Spleen (tissue), 11 donors: ENCODE results near the gene RHOB. TPM values are rescaled to one million over a fixed set of nuclear protein-coding genes. Genes with fewer than 3 reads are reported as not detected.
A peak's percentile ranks its signal among the peaks of the same experiment; 100 is the strongest.

ENCODE experiments used
- DNase-seq: peaks from one replicate; pipeline ENCODE4 v3.0.0-alpha.2; 2020
- H3K27ac ChIP-seq, 8 donors: fragments of 200-600 bp; sonication (generic) in 7 of 8; 1 replicate in 4 of 8; 2 replicates in 4 of 8; pipeline versions ENCODE4 v1.5.0 to v1.8.0; 2016 to 2021; ENCODE audit warnings: inconsistent platforms in 4 of 8, mild to moderate bottlenecking in 4 of 8, moderate library complexity in 1 of 8
- H3K27me3 ChIP-seq, 7 donors: fragments of 200-600 bp; sonication (generic) in 6 of 7; replicated peaks in 1 of 7; 1 replicate in 4 of 7; 2 replicates in 3 of 7; pipeline versions ENCODE4 v1.5.0 to v1.8.0; 2016 to 2021; ENCODE audit warnings: inconsistent platforms in 3 of 7, mild to moderate bottlenecking in 1 of 7
- H3K36me3 ChIP-seq, 6 donors: fragments of 200-600 bp; sonication (generic) in 5 of 6; 1 replicate in 4 of 6; 2 replicates in 2 of 6; pipeline versions ENCODE4 v1.5.0 to v1.8.0; 2016 to 2021; ENCODE audit warnings: inconsistent platforms in 2 of 6
- H3K4me1 ChIP-seq, 6 donors: fragments of 200-600 bp; sonication (generic) in 5 of 6; 1 replicate in 3 of 6; 2 replicates in 3 of 6; pipeline versions ENCODE4 v1.5.0 to v1.8.0; 2016 to 2021; ENCODE audit warnings: inconsistent platforms in 3 of 6
- H3K4me3 ChIP-seq, 8 donors: fragments of 200-600 bp; sonication (generic) in 7 of 8; 1 replicate in 4 of 8; 2 replicates in 4 of 8; pipeline versions ENCODE4 v1.5.0 to v1.8.0; 2016 to 2021; ENCODE audit warnings: inconsistent platforms in 4 of 8, mild to moderate bottlenecking in 4 of 8, moderate library complexity in 2 of 8
- H3K9me3 ChIP-seq, 8 donors: fragments of 200-600 bp; sonication (generic) in 7 of 8; 1 replicate in 4 of 8; 2 replicates in 4 of 8; pipeline versions ENCODE4 v1.5.0 to v1.8.0; 2016 to 2021; ENCODE audit warnings: inconsistent platforms in 4 of 8
- CTCF ChIP-seq, 11 experiments: fragments of 200-600 bp in 7 of 11; fragments of 450-650 bp in 4 of 11; sonication (generic) in 4 of 11; IDR thresholded peaks in 8 of 11; conservative IDR thresholded peaks in 3 of 11; 1 replicate in 7 of 11; 2 replicates in 4 of 11; pipeline versions ENCODE4 v1.4.0 to v1.8.0; 2016 to 2021; ENCODE audit warnings: antibody characterized with exemption in 11 of 11, inconsistent platforms in 4 of 11, mild to moderate bottlenecking in 1 of 11
- POLR2A ChIP-seq, 3 donors: fragments of 450-650 bp; IDR thresholded peaks; one replicate each; pipeline ENCODE4 v1.5.1; 2017; ENCODE audit warnings: antibody characterized with exemption in 3 of 3, mild to moderate bottlenecking in 1 of 3
- POLR2AphosphoS5 ChIP-seq, 3 donors: sonication (generic); formaldehyde crosslinking; IDR thresholded peaks; one replicate each; pipeline ENCODE4 v1.5.1; 2017; ENCODE audit warnings: antibody characterized with exemption in 3 of 3
- WGBS, 5 donors: extraction: QIAGEN DNeasy Blood & Tissue Kit in 3 of 5; methylation state at CpG; one replicate each; pipeline versions ENCODE4 v1.1.5 to v1.1.7; 2013 to 2018; 5-methylcytosine and 5-hydroxymethylcytosine counted together
- intact Hi-C: fragments of 100-400 bp; cut with DNase I; formaldehyde crosslinking; loops from one replicate; pipeline ENCODE4 v1.15.0; 2023; ENCODE audit warnings: low total_unique reads
- polyA plus RNA-seq, 3 donors: library from polyadenylated mRNA; stranded (reverse); fragments of 200-250 nt; gene quantifications; one replicate each; pipeline ENCODE4 v1.2.1, GENCODE V29; 2013
- total RNA-seq, 7 donors: library from RNA; depleted of rRNA in 3 of 7; stranded (reverse); fragments of >200 nt in 3 of 7; fragmentation: NEBNext Ultra II Directional in 4 of 7; extraction: Animal tissue kit (Norgen Biotek cat#: 25700) in 4 of 7; gene quantifications; one replicate each; pipeline versions ENCODE4 v1.1.0 to v1.2.1, GENCODE V29; 2016 to 2021
- donor health status: healthy with polysubstance abuse.
- donor health status: DM: no; HTN: no; CAD: no; lungs with moderate emphysema.
- donor health status: DM: no; HTN: no; CAD: no.
- donor health status: Bipolar disorder and iron deficiency.
- donor health status: healthy.
- donor health status: DM: no; HTN: no; CAD: no.
- donor health status: DM: yes; HTN: yes; CAD: no.

Gene RHOB
- total and polyA plus RNA-seq, 10 donors, result 32.6 to 309 (median 158) TPM

- Histone ChIP-seq H3K27ac (no peak overlapping the region), H3K4me1 (peaks cover 20 to 59% (median 44%) of the 10 kb centered on the region in 6 donors), H3K27me3 (no peaks in the 10 kb centered on the region), H3K4me3 (no peak overlapping the region), H3K9me3 (no peaks in the 10 kb centered on the region), H3K36me3 (no peaks in the 10 kb centered on the region)
- no peak for TF ChIP-seq POLR2A (IDR thresholded peaks at IDR 0.05)
- no peak for TF ChIP-seq POLR2AphosphoS5 (IDR thresholded peaks at IDR 0.05)
- TF ChIP-seq CTCF (IDR thresholded peaks at IDR 0.05 in 8 of 11, conservative IDR thresholded peaks at IDR 0.05 in 3 of 11), result no peak
- intact Hi-C loops, result no loop called here
- WGBS, 5 donors, result 84 to 95% (median 91%) methylated on average over 8 to 10 of the region's 10 CpGs
- DNase-seq, result no peak
Measured at GRCh38 chr2:20427931-20428526, 18.8 kb upstream of the RHOB start.

- WGBS, 5 donors, result 90 to 94% (median 93%) methylated on average over 11 of the region's 11 CpGs
- Histone ChIP-seq H3K27ac (peak overlapping the region in 4 of 8 donors; percentile 56 to 71 (median 62)), H3K4me1 (peaks cover 16 to 50% (median 35%) of the 10 kb centered on the region in 6 donors), H3K4me3 (no peak overlapping the region), H3K27me3 (no peaks in the 10 kb centered on the region), H3K9me3 (no peaks in the 10 kb centered on the region), H3K36me3 (no peaks in the 10 kb centered on the region)
- intact Hi-C loops, result no loop called here
- DNase-seq, result no peak
- no peak for TF ChIP-seq CTCF (IDR thresholded peaks at IDR 0.05 in 8 of 11, conservative IDR thresholded peaks at IDR 0.05 in 3 of 11)
- no peak for TF ChIP-seq POLR2A (IDR thresholded peaks at IDR 0.05)
- no peak for TF ChIP-seq POLR2AphosphoS5 (IDR thresholded peaks at IDR 0.05)
Measured at GRCh38 chr2:20428717-20429490, 18.0 kb upstream of the RHOB start.

GRCh38 chr2:20429528-20429927 lies 17.3 kb upstream of the RHOB start:
- no peak for DNase-seq
- intact Hi-C loops, result no loop called here
- H3K27me3 ChIP-seq, result no peaks in the 10 kb centered on the region
- TF ChIP-seq POLR2A (IDR thresholded peaks at IDR 0.05) (no peak), POLR2AphosphoS5 (IDR thresholded peaks at IDR 0.05) (no peak), CTCF (IDR thresholded peaks at IDR 0.05 in 8 of 11, conservative IDR thresholded peaks at IDR 0.05 in 3 of 11) (no peak)
- 38 to 76% (median 52%) methylated on average over 1 of the region's 1 CpG for WGBS, 5 donors
- H3K9me3 ChIP-seq, result no peaks in the 10 kb centered on the region
- H3K27ac ChIP-seq, result peak overlapping the region in 5 of 8 donors; percentile 33 to 71 (median 57)
- H3K4me3 ChIP-seq, result no peak overlapping the region
- no peaks in the 10 kb centered on the region for H3K36me3 ChIP-seq
- peaks cover 11 to 44% (median 29%) of the 10 kb centered on the region in 6 donors for H3K4me1 ChIP-seq

- Histone ChIP-seq H3K27me3 (no peaks in the 10 kb centered on the region), H3K4me3 (no peak overlapping the region), H3K36me3 (no peaks in the 10 kb centered on the region), H3K9me3 (no peaks in the 10 kb centered on the region), H3K4me1 (peaks cover 6 to 39% (median 24%) of the 10 kb centered on the region in 6 donors), H3K27ac (peak overlapping the region in 5 of 8 donors; percentile 33 to 71 (median 57))
- no peak for DNase-seq
- intact Hi-C loops, result no loop called here
- WGBS, 5 donors, result 70 to 84% (median 75%) methylated on average over 4 of the region's 4 CpGs
- TF ChIP-seq POLR2AphosphoS5 (IDR thresholded peaks at IDR 0.05) (no peak), CTCF (IDR thresholded peaks at IDR 0.05 in 8 of 11, conservative IDR thresholded peaks at IDR 0.05 in 3 of 11) (no peak), POLR2A (IDR thresholded peaks at IDR 0.05) (no peak)
Measured at GRCh38 chr2:20430035-20430434, 16.8 kb upstream of the RHOB start.
